HEK293T (cell line): Measurements from ENCODE around the gene USP17L10.
"Not testable (repeated sequence)": the region's sequence is repeated elsewhere in the genome, so short reads cannot be mapped to it uniquely, and the experiment has no call there.

Source experiments
- CTBP1 ChIP-seq: fragments of 450-650 bp; IDR thresholded peaks from 2 replicates; pipeline ENCODE4 v1.6.1; 2016; ENCODE audit warnings: borderline replicate concordance
- HDGF ChIP-seq: fragments of 450-650 bp; IDR thresholded peaks from 2 replicates; pipeline ENCODE4 v1.6.1; 2017; ENCODE audit warnings: antibody characterized with exemption, borderline replicate concordance
- LEF1 ChIP-seq: fragments of 450-650 bp; IDR thresholded peaks from 2 replicates; pipeline ENCODE4 v1.6.1; 2017; ENCODE audit warnings: mild to moderate bottlenecking, borderline replicate concordance
- PKNOX1 ChIP-seq: fragments of 450-650 bp; IDR thresholded peaks from 2 replicates; pipeline ENCODE4 v1.6.1; 2016
- SP1 ChIP-seq: fragments of 450-650 bp; IDR thresholded peaks from 2 replicates; pipeline ENCODE4 v1.6.1; 2017
- SUZ12 ChIP-seq: fragments of 450-650 bp; IDR thresholded peaks from 2 replicates; pipeline ENCODE4 v1.6.1; 2016; ENCODE audit warnings: mild to moderate bottlenecking

GRCh38 chr4:9234085-9234484 lies 23.6 kb downstream of the USP17L10 start, which contains the start of gene USP17L15:
- TF ChIP-seq CTBP1, SUZ12, PKNOX1, LEF1, HDGF, SP1: not testable (repeated sequence)
